Fibroblast of mammary gland (primary cell): ENCODE data around the gene GPR84.
A peak's percentile ranks its signal among the peaks of the same experiment; 100 is the strongest.

Experiments used
- DNase-seq: peaks from one replicate; pipeline ENCODE4 v3.0.0-alpha.2; 2010; ENCODE audit warnings: low read depth
- H3K4me3 ChIP-seq: 2 replicates; pipeline ENCODE4 v1.5.1; 2011; ENCODE audit warnings: low read depth, mild to moderate bottlenecking, low read length, moderate library complexity; ENCODE audit not compliant: control insufficient read depth
- TF ChIP-seq, protein P1 (sequence below): conservative IDR thresholded peaks from 2 replicates; pipeline ENCODE4 v1.5.1; 2011; ENCODE audit warnings: low read depth, low read length, inconsistent platforms; ENCODE audit not compliant: control insufficient read depth, insufficient read depth

The GPR84 gene

DNA sequence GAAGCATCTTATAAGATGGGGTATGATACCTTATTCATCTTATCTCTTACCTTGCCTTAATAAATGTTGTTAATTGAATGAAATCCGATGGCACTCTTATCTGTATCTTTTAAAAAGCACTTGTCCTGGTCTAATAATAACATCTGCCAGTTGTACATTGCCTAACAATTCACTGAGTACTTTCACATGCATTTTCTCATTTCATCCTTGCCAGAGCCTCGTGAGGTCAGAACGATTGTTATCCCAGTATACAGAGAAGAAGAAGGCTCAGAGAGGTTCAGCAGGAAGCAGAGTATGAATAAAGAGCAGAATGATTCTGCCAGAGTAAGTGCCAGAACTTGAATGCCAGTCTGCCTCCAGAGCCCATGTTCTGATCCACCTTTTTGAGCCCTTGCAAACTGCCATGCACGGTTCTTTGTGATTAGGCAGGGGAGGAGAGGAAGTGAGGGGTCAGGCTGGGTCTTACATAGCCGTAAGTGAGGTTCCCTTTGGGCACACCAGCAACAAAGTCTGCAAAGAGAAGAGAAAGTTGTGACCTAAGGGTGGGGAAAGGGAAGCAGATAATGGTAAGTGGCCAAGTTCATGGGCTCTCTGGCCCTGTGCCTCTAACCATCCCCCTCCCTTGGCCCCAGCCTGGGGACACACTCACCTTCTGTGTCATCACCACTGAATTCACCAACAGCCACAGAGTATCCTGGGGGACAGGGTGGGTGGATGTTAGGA lies 43.1 kb upstream of the GPR84 start:
- DNase-seq = no peak
- no peak overlapping the region for H3K4me3 ChIP-seq
- TF ChIP-seq, protein P1, sequence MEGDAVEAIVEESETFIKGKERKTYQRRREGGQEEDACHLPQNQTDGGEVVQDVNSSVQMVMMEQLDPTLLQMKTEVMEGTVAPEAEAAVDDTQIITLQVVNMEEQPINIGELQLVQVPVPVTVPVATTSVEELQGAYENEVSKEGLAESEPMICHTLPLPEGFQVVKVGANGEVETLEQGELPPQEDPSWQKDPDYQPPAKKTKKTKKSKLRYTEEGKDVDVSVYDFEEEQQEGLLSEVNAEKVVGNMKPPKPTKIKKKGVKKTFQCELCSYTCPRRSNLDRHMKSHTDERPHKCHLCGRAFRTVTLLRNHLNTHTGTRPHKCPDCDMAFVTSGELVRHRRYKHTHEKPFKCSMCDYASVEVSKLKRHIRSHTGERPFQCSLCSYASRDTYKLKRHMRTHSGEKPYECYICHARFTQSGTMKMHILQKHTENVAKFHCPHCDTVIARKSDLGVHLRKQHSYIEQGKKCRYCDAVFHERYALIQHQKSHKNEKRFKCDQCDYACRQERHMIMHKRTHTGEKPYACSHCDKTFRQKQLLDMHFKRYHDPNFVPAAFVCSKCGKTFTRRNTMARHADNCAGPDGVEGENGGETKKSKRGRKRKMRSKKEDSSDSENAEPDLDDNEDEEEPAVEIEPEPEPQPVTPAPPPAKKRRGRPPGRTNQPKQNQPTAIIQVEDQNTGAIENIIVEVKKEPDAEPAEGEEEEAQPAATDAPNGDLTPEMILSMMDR = no peak

DNA sequence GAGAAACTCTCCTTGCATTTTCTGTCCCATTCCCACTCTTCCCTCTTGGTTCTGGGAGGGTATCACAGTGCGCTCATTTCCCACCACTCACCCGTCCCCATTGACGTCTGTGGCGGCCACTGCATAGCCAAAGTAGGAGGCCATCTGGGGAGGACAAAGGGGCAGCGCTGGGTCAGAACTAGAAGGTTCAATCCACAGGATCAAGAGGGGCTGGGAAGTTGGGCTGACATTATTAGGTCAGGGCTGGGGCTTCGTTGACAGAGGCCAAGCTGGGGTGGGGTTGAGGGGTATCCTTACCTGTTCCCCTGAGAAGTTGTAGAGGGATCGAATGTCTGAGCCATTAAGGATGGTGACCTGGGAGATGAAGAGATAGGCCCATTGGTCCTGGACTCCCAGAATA lies 41.3 kb upstream of the GPR84 start:
- DNase-seq = no peak
- H3K4me3 ChIP-seq = no peak overlapping the region
- TF ChIP-seq, protein P1 = no peak

DNA sequence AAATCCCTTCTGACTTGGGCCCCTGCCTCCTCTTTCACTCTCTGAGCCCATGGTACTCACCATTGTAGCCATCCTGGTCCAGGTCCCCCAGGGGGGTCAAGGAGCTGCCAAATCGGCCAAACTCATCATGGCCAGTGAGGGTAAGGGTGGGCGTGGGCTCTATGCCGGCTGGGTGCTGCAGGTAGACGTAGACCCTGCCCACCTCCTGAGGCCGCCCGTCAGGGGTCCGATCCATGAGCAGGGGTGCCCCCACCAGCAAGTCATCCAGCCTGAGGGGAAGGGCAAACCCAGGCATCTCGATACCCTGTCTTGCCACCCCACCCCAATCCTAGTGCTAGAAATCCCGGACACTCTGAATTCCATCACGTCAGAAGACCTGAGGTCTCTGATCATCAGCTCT lies 40.8 kb upstream of the GPR84 start:
- no peak overlapping the region for H3K4me3 ChIP-seq
- no peak for DNase-seq
- TF ChIP-seq, protein P1 = no peak

DNA sequence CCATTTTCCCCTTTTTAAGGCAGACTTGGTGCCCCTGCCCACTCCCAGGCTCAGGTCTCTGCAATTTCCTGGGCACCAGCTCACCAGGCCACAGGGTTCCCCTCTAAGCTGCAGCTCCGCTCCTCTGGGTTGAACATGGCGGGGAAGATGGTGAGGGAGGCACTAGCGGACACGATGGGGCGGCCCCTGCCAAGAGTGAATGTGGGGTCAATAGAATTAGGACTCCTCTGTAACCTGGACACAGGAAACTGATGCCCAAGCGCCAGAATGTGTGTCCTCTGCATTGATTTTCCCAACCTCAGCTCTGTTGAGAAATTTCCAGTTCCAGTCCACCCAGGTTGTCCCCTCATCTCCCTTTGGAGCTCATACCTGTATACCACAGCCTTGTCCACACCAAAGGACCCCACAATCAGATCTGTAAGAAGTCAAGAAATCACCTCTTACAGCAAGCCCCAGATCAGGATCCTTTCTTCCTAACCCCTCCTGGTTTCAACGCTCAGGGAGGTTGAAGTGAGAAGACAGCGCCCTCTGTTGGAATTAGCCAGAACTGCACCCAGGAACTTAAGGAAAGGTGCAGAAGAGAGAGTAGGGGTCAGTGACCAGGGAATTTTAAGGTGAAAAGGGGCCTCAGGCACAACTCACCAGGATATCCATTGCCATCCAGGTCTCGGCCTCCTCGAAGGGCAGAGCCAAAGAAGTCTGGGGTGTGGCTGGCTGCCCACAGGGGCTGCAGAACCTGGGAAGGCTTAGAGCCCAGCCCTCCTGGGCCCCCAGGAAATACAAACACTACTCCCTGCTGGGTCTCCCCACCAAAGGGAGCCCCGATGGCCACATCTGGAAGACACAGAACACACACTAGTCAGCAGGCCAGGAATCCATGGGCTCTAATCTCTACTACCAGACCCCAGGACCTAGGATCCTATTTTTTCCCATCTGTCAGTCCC lies 40.0 kb upstream of the GPR84 start:
- no peak overlapping the region for H3K4me3 ChIP-seq
- TF ChIP-seq, protein P1 = peak; percentile 96
- DNase-seq = peak; percentile 71

DNA sequence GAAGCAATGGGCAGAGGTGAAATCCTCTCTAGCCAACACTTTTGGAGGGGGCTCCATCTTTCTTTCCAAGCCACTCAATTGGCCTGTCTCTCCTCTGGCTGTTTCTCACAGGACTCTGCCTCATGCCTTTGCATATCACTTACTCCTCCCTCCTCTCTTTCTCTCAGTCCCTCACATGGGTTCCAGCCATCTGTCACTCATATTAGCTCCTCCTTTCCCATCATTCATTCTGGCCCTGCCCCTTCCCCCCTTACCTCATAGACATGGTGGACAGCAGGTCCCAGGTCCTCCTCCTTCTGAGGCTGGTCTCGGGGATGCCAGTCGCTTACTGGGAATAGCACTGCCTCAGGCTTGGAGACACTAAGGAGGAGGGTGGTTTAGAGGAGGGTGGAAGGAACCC lies 36.8 kb upstream of the GPR84 start:
- TF ChIP-seq, protein P1 = no peak
- no peak for DNase-seq
- H3K4me3 ChIP-seq = no peak overlapping the region

DNA sequence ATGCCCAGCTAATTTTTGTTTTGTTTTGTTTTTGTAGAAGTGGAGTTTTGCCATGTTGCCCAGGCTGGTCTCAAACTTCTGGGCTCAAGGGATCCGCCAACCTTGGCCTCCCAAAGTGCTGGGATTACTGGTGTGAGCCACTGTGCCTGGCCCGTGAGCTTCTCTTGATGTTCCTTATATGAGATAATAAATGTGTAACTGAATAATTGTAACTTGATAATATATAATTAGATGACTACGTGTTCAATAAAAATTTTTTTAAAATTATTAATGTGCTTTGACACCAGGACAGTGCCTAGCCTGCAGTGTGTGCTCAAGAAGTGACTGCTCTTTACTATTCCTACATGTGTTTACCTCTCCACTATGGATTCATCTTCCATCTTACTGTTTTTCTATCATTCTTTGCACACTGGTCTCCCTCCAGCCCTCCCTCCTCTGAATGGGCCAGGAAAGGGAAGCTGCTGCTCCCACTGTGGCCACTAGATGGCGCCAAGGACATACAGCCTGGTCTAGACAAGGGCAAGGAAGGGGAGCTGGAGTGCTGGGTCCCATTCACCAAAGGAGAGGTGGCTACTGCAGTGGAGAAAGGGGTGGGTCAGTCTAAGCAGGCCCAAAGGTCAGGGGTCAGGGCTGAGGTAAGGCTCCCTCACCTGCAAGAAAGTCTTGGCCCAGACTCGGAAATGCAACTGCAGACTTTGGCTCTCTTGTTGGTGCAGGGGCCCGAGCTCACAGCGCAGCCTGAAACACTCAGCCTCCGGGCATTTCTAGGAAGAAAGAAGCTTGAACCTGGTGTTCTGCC lies 34.9 kb upstream of the GPR84 start:
- peak; percentile 83 for DNase-seq
- TF ChIP-seq, protein P1 = peak; percentile 99
- no peak overlapping the region for H3K4me3 ChIP-seq
